HG03039 (cell line): ENCODE data around the gene SUSD4.

Experiments used
- ATAC-seq: cut with Tn5 transposase; IDR thresholded peaks from one replicate; pipeline ENCODE4 v1.9.1; 2021; ENCODE audit warnings: mild to moderate bottlenecking, moderate library complexity; ENCODE audit not compliant: unreplicated experiment

The SUSD4 gene

DNA sequence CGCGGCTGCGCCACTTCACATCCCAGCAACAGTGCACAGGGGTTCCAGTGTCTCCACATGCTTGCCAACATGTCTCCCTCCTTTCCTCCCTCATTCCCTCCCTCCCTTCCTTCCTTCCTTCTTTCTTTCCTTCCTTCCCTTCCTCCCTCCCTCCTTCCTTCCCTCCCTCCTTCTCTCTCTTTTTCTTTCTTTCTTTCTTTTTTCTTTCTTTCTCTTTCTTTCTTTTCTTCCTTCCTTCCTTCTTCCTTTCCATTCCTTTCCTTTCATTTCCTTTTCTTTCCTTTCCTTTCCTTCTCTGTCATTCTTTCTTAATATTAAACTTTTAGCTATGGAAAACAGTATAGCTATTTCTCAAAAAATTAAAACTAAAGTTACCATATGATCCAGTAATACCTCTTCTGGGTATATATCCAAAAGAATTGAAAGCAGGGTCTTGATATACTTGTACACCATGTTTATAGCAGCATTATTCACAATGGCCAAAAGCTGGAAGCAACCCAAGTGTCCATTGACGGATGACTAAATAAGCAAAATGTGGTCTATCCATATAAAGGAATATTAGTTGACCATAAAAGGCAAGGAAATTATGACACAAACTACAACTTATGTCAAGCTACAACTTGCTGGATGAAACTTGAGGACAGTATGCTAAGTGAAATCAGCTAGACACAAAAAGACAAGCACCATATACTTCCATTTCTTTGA, 165.9 kb downstream of the SUSD4 start:
- no peak for ATAC-seq

DNA sequence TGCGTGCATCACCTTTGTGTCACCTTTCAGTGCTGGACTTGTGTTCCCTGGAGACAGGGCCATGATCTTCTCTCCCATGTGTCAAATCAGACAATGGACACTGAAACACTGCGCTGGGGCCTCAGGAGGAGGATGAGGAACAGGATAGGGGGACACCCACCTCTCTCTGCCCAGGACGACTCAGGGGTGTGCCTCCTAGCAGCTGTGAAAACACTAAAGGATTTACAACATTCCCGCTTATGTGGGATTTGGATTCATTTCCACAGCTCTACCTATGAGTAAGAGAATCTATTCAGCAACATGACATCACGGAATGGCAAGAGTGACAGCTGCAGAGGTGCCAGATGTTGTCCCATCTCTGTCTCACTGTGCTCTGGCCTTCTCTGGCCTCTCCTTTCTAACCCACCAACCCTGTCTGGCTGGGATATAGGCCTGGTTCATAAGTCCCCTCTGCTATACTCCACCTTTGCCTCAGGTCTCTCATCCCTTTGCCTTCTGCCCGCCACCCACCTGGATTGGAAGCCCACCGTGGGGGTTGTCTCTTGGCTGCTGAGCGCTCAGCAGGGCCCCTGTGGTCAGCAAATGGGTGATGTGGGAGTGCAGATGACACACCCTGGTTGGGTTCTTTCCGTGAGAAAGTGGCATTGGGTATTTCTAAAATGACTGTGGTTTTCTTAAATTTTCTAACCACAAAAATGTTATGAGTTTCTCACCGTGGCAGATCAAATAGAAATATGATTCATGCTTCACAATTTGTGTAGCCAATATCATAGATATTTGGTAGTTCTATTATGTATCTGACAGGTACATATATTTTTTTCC, 173.9 kb downstream of the SUSD4 start:
- peak; percentile 68 for ATAC-seq

GRCh38 chr1:223189525-223189902, 174.5 kb downstream of the SUSD4 start:
- no peak for ATAC-seq

DNA sequence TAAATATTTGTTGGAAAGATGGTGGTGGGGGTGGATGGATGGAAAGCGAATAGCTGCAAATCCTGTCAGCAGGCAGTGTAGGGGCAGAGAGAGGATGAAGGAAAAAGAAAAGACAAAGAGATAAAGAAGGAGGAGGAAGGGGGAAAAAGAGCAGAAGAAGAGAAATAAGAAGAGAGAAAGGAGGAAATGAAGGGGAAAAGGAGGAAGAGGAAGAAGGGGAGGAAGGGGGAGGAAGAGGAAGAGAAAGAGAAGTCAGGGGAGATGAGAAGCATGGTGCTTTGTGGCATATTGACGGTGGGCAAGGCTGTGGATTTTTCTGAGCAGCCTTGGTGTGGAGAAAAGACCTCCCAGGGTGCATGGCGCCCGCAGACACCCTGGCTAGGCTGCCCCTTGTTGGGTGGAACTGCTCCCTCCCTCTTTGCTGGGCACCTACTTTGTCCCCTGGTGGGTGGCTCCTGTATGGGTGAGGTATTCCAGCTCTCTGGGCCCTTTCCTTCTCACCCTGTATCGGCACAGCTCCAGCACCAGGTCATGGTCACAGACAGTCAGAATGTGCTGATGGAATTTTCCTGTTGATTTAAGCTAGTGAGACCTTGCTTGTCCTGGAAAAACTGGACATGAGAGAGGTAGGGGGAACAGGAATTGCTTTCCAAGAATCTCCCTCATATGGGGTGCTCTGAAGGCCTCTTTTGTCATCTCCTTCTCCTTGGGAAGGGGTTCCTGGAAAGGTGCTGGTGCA, 175.2 kb downstream of the SUSD4 start:
- no peak for ATAC-seq

DNA sequence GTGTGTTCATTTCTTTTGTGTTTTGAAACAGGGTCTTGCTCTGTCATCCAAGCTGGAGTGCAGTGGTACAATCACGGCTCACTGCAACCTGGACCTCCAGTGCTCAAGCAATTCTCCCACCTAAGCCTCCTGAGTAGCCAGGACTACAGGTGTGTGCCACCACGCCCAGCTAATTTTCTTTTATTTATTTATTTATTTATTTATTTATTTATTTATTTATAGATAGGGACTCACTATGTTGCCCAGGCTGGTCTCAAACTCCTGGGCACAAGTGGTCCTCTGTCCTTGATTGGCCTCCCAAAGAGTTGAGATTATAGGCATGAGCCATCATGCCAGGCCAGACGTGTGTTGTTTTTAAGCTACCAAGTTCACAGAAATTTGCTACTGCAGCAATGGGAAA, 177.2 kb downstream of the SUSD4 start:
- ATAC-seq = no peak

DNA sequence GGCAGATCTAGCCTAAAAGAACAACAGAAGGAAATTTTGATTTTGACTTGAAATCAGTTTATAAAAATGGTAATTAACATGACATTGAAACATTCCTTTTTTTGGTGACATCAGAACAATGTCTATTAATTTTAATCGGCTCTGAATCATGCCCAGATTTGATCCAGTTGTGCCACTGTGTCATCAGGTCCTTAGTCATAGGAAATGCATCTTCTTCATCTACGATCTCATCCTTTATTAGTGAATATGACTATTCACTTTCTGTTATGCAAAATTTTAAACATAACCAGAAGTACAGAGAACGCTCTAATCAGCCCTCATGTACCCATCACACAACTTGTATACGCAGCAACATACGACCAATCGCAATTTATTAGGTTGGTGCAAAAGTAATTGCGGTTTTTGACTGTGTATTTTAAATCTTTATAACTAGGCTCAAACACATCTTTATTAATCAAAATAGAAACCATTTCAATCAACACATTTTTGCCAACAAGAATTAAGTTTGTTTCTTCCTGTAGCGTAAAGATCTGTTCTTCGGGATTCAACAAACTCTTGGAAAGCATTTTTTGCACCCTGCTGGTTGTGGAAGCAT, 180.6 kb downstream of the SUSD4 start:
- no peak for ATAC-seq

DNA sequence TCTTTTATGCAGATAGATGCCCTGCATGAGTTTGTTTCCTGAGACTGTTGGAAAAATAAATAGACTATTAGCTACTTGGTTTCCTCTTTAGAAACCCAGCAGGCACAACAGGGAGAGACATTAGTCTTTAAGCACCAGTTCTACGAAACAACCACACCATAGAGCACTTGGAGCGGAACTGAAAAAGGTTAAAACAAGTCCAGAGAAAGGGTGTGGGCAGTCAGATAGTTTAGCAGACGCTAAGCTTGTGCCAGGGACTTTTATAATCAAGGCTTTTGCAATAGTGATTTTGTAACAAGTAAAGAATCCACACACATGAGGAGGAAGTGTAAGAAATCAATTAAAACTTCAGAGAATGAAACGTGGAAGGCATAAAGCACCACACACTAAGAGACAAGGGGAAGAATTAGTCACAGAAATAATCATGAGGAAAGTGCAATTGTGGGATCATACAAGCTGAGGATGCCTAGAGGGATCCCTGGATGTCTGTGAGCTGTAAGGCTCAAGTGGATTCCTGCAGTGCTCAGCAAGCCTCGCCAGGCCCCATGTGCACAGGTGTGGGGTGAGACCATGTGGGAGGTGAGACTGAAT, 183.2 kb downstream of the SUSD4 start:
- ATAC-seq = no peak

- no peak for ATAC-seq
These were observed 184.2 kb downstream of the SUSD4 start for GRCh38 chr1:223179786-223180185.

DNA sequence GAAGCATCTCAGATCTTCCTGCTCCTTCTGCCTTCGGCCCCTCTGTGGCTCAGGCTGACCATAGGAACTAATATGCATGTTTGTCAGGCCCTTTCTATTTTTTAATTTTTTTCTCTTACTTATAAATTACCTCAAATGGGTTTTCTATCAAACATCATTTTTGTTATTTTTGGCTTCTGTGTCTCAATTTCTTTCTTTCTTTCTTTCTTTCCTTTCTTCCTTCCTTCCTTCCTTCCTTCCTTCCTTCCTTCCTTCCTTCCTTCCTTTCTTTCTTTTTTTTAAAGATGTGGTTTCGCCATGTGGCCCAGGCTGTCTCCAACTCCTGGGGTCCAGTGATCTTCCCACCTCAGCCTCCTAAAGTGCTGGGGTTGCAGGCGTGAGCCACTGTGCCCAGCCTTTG, 184.7 kb downstream of the SUSD4 start:
- ATAC-seq = no peak

- ATAC-seq = no peak
These were observed 186.3 kb downstream of the SUSD4 start for GRCh38 chr1:223177681-223178080.

DNA sequence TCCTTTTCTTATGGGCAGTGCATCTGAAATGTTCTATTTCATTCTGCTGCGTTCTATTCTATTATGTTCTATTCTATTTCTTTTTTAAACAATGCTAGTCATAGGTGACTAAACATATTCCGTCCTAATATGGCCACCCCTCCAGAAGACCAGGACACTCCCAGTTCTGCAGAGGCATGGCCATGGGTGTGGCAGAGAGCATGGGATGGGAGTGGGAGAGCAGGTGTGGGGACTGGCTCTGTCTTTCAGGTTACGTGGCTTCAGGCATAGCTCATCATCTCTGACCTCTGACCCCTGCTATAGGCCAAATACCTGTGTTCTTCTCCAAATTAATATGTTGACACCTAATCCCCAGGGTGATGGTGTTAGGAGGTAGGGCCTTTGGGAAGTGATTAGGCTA, 187.5 kb downstream of the SUSD4 start:
- ATAC-seq = no peak

GRCh38 chr1:223175633-223176032, 188.3 kb downstream of the SUSD4 start:
- no peak for ATAC-seq

GRCh38 chr1:223175032-223175431, 188.9 kb downstream of the SUSD4 start:
- ATAC-seq = no peak
